Loucy (cell line): Measurements from ENCODE around the gene FCHSD2.

Source experiments
- EZH2phosphoT487 ChIP-seq: fragments of 200-600 bp; IDR thresholded peaks from 2 replicates; pipeline ENCODE4 v1.6.1; 2018; ENCODE audit warnings: antibody characterized with exemption, mild to moderate bottlenecking, moderate library complexity, borderline replicate concordance
- TF ChIP-seq, protein P1 (sequence below): fragments of 200-600 bp; sonication (generic); conservative IDR thresholded peaks from 2 replicates; pipeline ENCODE4 v1.5.1; 2014; ENCODE audit warnings: mild to moderate bottlenecking, antibody characterized with exemption, low read length

DNA sequence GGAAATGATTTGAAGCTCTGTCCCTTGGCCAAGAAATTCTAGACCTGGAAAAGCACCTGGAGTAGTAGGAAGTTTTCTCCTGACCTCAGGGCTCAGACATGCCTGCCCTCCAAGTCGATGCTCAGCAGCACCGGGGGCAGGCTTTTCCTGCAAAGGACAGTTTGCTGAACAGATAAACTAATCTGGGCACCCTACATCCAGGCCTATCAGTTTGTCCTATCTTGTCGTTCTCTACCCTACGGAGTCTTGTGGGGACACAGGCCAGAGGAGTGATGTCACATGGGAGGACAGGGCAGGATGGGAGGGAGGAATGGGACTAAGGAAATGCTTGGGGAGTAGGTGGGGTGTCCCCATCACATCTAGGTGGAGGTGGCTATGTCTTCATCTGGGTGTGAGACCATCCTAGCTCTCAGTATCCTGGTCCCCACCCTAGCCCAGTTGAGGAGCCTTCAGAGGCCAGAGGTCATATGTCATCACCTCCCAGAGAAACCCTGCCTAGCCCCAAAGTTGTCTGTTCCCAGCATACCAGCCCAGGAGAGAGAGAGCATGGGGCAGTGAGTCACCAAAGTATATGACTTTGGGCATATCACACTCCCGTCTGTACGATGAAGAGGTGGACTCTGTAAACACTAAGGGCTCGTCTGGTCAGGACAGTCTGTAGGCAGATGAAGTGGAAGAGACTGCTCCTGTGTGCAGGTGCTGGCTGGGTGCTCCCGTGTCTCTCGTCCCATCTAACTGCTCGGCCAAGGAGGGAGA is 18.1 kb upstream of the FCHSD2 start:
- TF ChIP-seq, protein P1, sequence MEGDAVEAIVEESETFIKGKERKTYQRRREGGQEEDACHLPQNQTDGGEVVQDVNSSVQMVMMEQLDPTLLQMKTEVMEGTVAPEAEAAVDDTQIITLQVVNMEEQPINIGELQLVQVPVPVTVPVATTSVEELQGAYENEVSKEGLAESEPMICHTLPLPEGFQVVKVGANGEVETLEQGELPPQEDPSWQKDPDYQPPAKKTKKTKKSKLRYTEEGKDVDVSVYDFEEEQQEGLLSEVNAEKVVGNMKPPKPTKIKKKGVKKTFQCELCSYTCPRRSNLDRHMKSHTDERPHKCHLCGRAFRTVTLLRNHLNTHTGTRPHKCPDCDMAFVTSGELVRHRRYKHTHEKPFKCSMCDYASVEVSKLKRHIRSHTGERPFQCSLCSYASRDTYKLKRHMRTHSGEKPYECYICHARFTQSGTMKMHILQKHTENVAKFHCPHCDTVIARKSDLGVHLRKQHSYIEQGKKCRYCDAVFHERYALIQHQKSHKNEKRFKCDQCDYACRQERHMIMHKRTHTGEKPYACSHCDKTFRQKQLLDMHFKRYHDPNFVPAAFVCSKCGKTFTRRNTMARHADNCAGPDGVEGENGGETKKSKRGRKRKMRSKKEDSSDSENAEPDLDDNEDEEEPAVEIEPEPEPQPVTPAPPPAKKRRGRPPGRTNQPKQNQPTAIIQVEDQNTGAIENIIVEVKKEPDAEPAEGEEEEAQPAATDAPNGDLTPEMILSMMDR = no peak
- no peak for TF ChIP-seq EZH2phosphoT487
